ENCODE measurements around the gene ALG2. TPM values are rescaled to one million over a fixed set of nuclear protein-coding genes. Genes with fewer than 3 reads are reported as not detected.

The ALG2 gene
- total RNA-seq, 2 donors from 2014 or later = 47.0 to 64.4 TPM

- no peak overlapping the region for H3K27ac ChIP-seq
- intact Hi-C loops (cut with DNase I) = no loop called here
- H3K4me3 ChIP-seq = no peak overlapping the region
- no peak for DNase-seq (ENCODE audit: low spot score)
- TF ChIP-seq CTCF (IDR thresholded peaks at IDR 0.05) (no peak), POLR2A (IDR thresholded peaks at IDR 0.05) (no peak), POLR2AphosphoS5 (IDR thresholded peaks at IDR 0.05) (no peak)
- no peaks in the 10 kb centered on the region for H3K36me3 ChIP-seq
- H3K9me3 ChIP-seq = no peaks in the 10 kb centered on the region
- H3K4me1 ChIP-seq (replicated peaks) = no peaks in the 10 kb centered on the region
- H3K27me3 ChIP-seq (replicated peaks; ENCODE audit: insufficient read depth) = no peaks in the 10 kb centered on the region
- WGBS = 73% methylated on average over 3 of the region's 3 CpGs
Observed at GRCh38 chr9:99167694-99168093, 54.0 kb downstream of the ALG2 start.

GRCh38 chr9:99167119-99167518 is 54.6 kb downstream of the ALG2 start:
- Histone ChIP-seq H3K4me1 (replicated peaks) (no peaks in the 10 kb centered on the region), H3K27me3 (replicated peaks; ENCODE audit: insufficient read depth) (no peaks in the 10 kb centered on the region), H3K27ac (no peak overlapping the region), H3K4me3 (no peak overlapping the region), H3K9me3 (no peaks in the 10 kb centered on the region), H3K36me3 (no peaks in the 10 kb centered on the region)
- intact Hi-C loops (cut with DNase I) = no loop called here
- 70% methylated on average over 4 of the region's 4 CpGs for WGBS
- TF ChIP-seq POLR2AphosphoS5 (IDR thresholded peaks at IDR 0.05) (no peak), POLR2A (IDR thresholded peaks at IDR 0.05) (no peak), CTCF (IDR thresholded peaks at IDR 0.05) (no peak)
- no peak for DNase-seq (ENCODE audit: low spot score)

Small RNA genes lying within 50 kb of the gene (small RNA-seq; reads per million reads assigned to genes)
- gene RN7SL794P = 0 reads per million in 2 donors

Other genes starting within 250 kb of the ALG2 start
- 10 to 100 TPM; 22.2 to 25.5 TPM for gene TGFBR1, start 116.8 kb downstream of the ALG2 start, total RNA-seq
- gene SEC61B, start 340 bp upstream of the ALG2 start, total RNA-seq = 100 to 1,000 TPM in 1 of 2 donors, 10 to 100 TPM in 1; 67.7 to 126 TPM